Calu3 (cell line): ENCODE measurements around the gene FXYD1. TPM values are rescaled to one million over a fixed set of nuclear protein-coding genes. Genes with fewer than 3 reads are reported as not detected.
A peak's percentile ranks its signal among the peaks of the same experiment; 100 is the strongest.

ENCODE experiments used
- BruUV-seq: library from RNA; stranded (reverse); fragments of 400-500 nt; replicated peaks from 2 replicates; lab custom pipeline; 2021; lab: Mats Ljungman, UMichigan
- CTCF ChIA-PET: fragments of 300-600 bp; sonication (Branson Sonifier 250); formaldehyde crosslinking; loops from one replicate; lab custom pipeline; 2022; ENCODE audit warnings: antibody characterized with exemption; lab: Charles Lee
- DNase-seq: peaks from one replicate; pipeline ENCODE4 v3.0.0; 2022
- H3K27ac Mint-ChIP-seq: one replicate; pipeline ENCODE4 v1.8.0; 2022; ENCODE audit warnings: mixed read lengths; ENCODE audit not compliant: unreplicated experiment
- H3K27me3 Mint-ChIP-seq: one replicate; pipeline ENCODE4 v1.8.0; 2022; ENCODE audit warnings: mixed read lengths; ENCODE audit not compliant: unreplicated experiment
- H3K36me3 Mint-ChIP-seq: one replicate; pipeline ENCODE4 v1.8.0; 2022; ENCODE audit warnings: mild to moderate bottlenecking, moderate library complexity, mixed read lengths; ENCODE audit not compliant: insufficient read depth, unreplicated experiment
- H3K4me1 Mint-ChIP-seq: one replicate; pipeline ENCODE4 v1.8.0; 2022; ENCODE audit warnings: mild to moderate bottlenecking, low read depth, mixed read lengths; ENCODE audit not compliant: unreplicated experiment
- H3K4me3 Mint-ChIP-seq: one replicate; pipeline ENCODE4 v1.8.0; 2022; ENCODE audit warnings: mild to moderate bottlenecking, low read depth, moderate library complexity, mixed read lengths; ENCODE audit not compliant: unreplicated experiment
- H3K9me3 Mint-ChIP-seq: one replicate; pipeline ENCODE4 v1.8.0; 2022; ENCODE audit warnings: low read depth, mixed read lengths; ENCODE audit not compliant: unreplicated experiment
- CTCF ChIP-seq: fragments of 200-600 bp; IDR thresholded peaks from one replicate; pipeline ENCODE4 v1.8.0; 2022; ENCODE audit warnings: antibody characterized with exemption; ENCODE audit not compliant: unreplicated experiment
- intact Hi-C: fragments of 100-400 bp; cut with micrococcal nuclease; formaldehyde crosslinking; loops from one replicate; pipeline ENCODE4 v1.10.0; 2022; ENCODE audit not compliant: unreplicated experiment
- total RNA-seq: library from RNA; stranded (reverse); gene quantifications from 2 replicates; pipeline ENCODE4 v1.2.3, GENCODE V29; 2022

Gene FXYD1
- total RNA-seq, 1 experiment from 2014 or later, result 1.6 TPM

GRCh38 chr19:35119578-35120155 is 19.0 kb upstream of the FXYD1 start:
- peak overlapping the region; percentile 21 for H3K27ac Mint-ChIP-seq
- intact Hi-C loops, result no loop called here
- H3K9me3 Mint-ChIP-seq, result no peaks in the 10 kb centered on the region
- no peak for DNase-seq
- TF ChIP-seq CTCF, result no peak
- no peak overlapping the region for H3K4me3 Mint-ChIP-seq
- peaks cover 62% of the 10 kb centered on the region for H3K36me3 Mint-ChIP-seq
- TSS peak; percentile 1 for BruUV-seq
- CTCF ChIA-PET, result interaction anchor here (0.7 kb wide), 1 partner anchor 23 kb away, joined by 3 read pairs; no protein-coding TSS in a partner anchor
- H3K4me1 Mint-ChIP-seq, result peaks cover 73% of the 10 kb centered on the region
- no peaks in the 10 kb centered on the region for H3K27me3 Mint-ChIP-seq

DNA sequence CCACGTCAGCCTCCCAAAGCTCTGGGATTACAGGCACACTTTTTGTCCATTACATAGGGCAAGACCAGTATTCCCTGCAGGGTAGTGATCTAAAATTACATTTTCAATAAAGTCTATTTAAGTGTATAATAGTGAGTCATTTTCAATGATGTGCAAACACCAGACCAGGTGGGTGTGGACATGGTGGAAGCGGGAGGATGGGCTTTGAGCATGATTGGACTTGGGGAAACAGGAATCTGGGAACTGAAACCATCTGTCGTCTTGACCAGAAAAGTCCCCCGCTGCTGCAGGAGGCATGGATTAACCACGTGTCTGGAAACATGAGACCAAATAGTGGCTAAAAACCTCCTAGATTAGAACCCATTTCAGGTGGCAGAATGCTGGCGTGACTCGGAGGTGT is 18.1 kb upstream of the FXYD1 start:
- no peak overlapping the region for H3K4me3 Mint-ChIP-seq
- intact Hi-C loops, result no loop called here
- BruUV-seq, result no TSS peak
- no peaks in the 10 kb centered on the region for H3K27me3 Mint-ChIP-seq
- DNase-seq, result peak; percentile 68
- H3K36me3 Mint-ChIP-seq, result peaks cover 58% of the 10 kb centered on the region
- H3K27ac Mint-ChIP-seq, result peak overlapping the region; percentile 31
- no peak for TF ChIP-seq CTCF
- no peaks in the 10 kb centered on the region for H3K9me3 Mint-ChIP-seq
- peaks cover 79% of the 10 kb centered on the region for H3K4me1 Mint-ChIP-seq
- CTCF ChIA-PET, result no interaction called here

- CTCF ChIA-PET, result interaction anchor here (0.6 to 1.2 kb wide), 2 partner anchors 65 to 147 kb away, joined by 3 to 5 read pairs; no protein-coding TSS in a partner anchor
- Mint-ChIP-seq H3K4me3 (no peak overlapping the region), H3K27ac (peak overlapping the region; percentile 31), H3K27me3 (no peaks in the 10 kb centered on the region), H3K4me1 (peaks cover 79% of the 10 kb centered on the region), H3K36me3 (peaks cover 54% of the 10 kb centered on the region), H3K9me3 (no peaks in the 10 kb centered on the region)
- intact Hi-C loops, result no loop called here
- no TSS peak for BruUV-seq
- DNase-seq, result peak; percentile 55
- no peak for TF ChIP-seq CTCF
These were observed 17.7 kb upstream of the FXYD1 start for GRCh38 chr19:35120898-35121297.

DNA sequence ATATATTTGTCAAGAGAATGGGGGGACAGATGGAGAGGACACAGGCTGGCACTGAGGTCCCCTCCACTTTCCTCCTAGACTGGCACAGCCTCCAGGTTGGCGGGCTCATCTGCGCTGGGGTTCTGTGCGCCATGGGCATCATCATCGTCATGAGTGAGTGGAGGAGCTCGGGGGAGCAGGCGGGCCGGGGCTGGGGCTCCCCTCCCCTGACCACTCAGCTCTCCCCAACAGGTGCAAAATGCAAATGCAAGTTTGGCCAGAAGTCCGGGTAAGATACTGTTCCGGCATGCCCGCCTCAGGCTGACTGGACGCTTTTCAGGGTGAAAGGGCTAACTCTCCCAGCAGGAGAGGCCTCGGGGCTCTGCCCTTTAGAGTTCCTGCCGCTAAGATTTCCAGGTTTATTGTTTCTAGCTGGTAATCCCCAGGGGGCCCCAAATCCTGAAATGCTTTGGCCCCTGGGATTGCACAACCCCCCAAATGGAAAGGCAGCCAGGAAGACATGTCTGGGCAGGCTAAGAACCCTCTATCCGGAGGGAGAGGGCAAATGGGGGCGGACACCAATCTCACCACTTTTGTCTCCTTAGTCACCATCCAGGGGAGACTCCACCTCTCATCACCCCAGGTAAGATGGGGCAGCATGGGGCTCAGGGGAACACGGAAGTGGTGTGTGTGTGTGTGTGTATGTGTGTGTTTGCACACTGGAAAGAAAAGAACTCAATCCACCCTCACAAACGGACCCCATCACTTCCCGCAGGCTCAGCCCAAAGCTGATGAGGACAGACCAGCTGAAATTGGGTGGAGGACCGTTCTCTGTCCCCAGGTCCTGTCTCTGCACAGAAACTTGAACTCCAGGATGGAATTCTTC is 15.7 kb upstream of the FXYD1 start:
- CTCF ChIA-PET, result interaction anchor here (1.3 to 1.7 kb wide), 2 partner anchors 8 to 11 kb away, joined by 4 to 6 read pairs; no protein-coding TSS in a partner anchor
- intact Hi-C loops, result no loop called here
- H3K4me3 Mint-ChIP-seq, result no peak overlapping the region
- H3K27me3 Mint-ChIP-seq, result no peaks in the 10 kb centered on the region
- TF ChIP-seq CTCF, result no peak
- H3K36me3 Mint-ChIP-seq, result peaks cover 35% of the 10 kb centered on the region
- no peaks in the 10 kb centered on the region for H3K9me3 Mint-ChIP-seq
- H3K4me1 Mint-ChIP-seq, result peaks cover 63% of the 10 kb centered on the region
- no peak for DNase-seq
- H3K27ac Mint-ChIP-seq, result no peak overlapping the region
- no TSS peak for BruUV-seq
